NCI-H1092 treated with DMSO at 0.1 percent for 48 hours (cell line): Measurements from ENCODE around the gene MKNK1.

Experiments used
- DNase-seq: peaks from one replicate; lab custom pipeline; 2025; lab: John Stamatoyannopoulos, UW

The MKNK1 gene

DNA sequence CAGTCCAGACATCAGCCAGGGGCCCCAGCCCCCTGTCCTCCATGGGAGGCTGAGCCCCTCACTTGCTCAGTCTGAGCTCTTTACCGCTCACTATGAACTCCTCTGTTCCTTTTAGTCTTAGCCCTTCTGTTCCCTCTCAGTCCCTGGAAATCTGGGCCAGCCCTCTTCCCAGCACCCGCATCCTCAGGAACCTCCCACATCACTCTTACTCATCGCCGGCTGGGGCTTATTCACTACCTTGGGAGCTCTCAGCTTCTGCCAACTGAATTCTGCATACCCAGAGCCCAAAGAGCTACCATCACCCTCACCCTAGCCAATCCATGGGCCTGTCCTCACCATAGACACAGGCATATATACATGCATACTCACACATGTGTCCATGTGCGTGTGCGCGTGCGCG, 64.1 kb downstream of the MKNK1 start:
- no peak for DNase-seq

GRCh38 chr1:46538147-46538546, 65.9 kb downstream of the MKNK1 start:
- DNase-seq = no peak

DNA sequence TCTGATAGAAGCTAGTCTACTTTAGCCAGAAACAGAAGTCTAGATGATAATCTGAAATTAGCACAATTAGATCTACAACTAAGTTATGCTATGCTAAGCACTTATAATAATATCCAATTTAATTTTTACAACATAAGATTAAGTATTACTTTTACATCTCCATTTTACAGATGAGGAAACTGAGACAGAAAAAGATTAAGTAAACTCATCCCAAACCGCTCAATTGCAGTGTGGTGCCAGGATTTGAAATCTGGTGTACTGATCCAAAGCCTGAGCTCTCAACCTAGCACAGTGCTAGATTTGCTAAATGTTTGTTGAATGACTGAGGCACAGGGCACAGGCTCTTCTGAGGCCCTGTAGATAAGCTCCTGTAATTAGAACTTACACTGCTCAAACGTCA, 66.4 kb downstream of the MKNK1 start:
- no peak for DNase-seq

DNA sequence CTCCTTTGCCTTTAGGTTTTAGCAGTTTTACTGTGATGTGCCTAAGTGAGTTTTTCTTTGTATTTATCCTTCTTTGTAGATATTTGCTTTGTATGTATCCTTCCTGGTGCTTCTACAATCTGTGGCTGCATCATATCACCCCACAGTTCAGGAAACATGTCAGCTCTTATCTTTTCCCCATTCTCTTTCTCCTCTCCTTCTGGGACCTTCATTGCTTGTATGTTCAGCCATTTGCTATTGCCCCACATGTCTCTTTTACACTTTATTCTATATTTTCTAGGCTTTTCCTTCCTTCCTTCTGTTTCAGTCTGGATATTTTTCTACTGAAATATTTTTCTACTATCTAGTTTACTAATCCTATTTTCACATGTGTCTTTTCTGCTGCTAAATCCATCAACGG, 67.5 kb downstream of the MKNK1 start:
- DNase-seq = no peak

DNA sequence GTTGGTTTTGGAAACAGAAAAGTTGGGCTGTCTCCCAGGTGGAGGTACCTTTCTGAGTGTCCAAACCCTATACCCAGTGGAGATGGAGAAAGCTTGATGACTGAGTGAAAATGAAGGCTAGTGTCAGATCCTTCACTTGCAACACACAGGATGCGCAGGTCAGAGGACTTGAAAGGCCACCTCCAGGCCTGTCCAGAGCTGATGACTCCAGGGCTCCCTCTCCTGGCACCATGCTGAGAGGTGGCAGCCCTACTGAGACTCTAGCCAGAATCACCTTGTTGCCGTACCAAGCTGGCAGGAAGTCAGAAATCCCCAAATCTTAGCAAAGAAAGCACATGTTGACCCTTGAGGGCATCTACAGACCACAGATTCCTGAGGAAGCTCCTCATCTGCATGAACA, 69.0 kb downstream of the MKNK1 start:
- peak; percentile 2 for DNase-seq

DNA sequence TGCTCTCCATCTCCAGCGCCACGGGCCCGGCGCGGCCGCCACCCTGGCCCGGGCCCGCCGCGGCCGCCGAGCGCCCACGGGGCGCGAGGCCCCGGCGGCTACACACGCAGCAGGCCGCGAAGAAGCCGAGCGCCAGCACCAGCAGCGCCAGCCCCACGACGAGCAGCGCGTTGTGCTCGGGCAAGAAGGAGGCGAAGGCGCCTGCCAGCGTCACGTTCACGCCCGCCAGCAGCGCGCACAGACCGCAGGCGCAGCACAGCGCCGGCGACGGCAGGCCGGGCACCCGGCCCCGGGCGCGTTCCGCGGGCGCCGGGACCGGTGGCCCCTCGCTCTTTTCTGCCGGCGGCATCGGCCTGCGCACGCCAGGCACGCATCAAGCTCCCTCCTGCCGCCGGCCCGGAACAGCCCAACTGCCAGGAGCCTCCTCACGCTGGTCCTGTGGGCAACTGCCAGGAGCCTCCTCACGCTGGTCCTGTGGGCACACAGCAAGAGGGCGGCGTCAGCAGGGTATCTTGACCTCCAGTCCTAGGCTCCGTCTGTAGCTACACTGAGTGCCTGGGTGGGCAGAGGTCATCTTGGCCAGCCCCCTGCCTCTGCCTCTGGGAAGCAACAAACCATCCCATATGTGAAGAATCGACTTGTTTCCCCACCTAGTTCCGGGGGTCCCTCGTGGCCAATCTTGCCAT, 70.7 kb downstream of the MKNK1 start:
- no peak for DNase-seq

- peak; percentile 27 for DNase-seq
Measured at GRCh38 chr1:46532498-46533178, 71.4 kb downstream of the MKNK1 start.

- DNase-seq = no peak
Measured at GRCh38 chr1:46532095-46532494, 72.0 kb downstream of the MKNK1 start.

- DNase-seq = no peak
Measured at GRCh38 chr1:46530791-46531409, 73.2 kb downstream of the MKNK1 start.

DNA sequence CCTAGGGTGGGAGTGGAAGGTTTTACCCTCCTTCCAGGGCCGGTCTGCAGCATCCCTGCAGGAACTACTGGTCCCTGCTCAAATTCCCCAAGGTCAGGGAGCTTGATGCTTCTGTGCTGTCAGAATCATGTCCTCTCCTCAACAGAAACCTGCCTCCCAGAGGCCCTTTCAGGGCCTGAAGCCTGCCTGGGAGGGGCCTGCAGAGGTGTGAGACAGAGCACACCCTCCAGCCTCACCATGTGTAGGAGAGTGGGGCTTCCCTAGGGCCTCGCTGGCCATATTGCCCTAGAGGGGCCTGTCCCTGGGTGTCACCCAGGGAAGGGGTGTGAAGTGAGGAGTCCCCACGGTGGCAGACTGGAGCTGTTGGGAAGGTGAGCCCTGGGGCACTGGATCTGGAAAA, 73.8 kb downstream of the MKNK1 start:
- DNase-seq = no peak

GRCh38 chr1:46529031-46529630, 74.9 kb downstream of the MKNK1 start:
- DNase-seq = no peak

DNA sequence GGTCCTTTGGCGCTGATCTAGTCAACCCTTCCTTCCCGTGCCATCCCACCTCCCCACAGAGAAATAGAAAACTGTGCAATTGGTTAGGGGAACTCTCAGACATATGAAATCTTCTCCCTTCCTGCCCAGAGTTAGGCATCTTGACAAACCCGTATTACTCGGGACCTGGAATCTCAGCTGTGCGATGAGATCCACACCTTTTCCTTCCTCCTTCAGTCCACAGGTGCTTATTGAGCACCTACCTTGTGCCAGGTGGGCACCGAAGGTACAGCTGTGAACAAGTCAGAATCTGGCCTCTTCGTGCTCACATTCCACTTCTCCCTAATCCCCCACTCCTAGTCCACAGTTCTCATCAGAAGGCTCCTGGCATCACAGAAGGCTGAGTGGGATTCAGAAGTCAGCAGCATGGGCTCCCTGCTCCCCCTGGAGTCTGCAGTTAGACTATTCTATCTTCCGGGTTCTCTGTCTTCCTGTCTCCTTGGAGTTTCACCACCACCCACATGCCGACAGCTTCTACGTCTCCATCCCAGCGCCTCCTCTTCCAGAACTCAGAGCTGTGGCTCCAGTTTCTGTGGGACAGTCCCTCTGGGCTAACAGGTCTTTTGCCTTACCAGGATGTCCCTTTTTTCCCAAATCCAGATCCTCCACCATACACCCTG, 75.6 kb downstream of the MKNK1 start:
- no peak for DNase-seq

- peak; percentile 32 for DNase-seq
Measured at GRCh38 chr1:46527474-46528296, 76.4 kb downstream of the MKNK1 start.

DNA sequence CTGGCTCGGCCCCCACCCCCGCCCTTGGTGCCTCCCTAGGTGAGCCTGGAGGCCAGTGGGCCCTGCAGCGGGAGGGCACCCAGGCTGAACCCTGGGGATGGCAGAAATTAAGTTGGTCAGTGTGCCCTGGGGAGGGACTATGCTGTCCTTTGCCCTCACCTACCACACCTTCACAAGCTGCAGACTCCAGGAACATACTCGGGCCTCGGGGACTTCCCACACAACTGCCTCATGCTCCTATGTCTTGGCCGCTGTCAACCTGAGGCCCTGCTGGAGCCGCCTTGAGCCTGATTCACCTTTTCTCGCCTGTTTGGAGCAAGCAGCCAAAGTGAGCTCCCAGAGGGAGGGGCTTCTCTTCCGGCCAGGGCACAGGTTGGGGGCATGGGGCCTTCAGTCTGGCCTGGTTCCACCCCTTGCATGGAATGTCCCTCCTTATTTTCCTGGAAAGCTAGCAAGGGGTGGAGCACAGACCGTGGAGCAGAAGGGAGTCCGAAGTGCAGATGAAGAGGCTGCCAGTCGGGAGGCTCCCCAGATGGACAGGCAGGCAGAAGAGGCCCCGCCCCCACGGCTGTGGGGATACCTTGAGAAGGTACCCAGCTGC, 77.3 kb downstream of the MKNK1 start:
- DNase-seq = no peak

DNA sequence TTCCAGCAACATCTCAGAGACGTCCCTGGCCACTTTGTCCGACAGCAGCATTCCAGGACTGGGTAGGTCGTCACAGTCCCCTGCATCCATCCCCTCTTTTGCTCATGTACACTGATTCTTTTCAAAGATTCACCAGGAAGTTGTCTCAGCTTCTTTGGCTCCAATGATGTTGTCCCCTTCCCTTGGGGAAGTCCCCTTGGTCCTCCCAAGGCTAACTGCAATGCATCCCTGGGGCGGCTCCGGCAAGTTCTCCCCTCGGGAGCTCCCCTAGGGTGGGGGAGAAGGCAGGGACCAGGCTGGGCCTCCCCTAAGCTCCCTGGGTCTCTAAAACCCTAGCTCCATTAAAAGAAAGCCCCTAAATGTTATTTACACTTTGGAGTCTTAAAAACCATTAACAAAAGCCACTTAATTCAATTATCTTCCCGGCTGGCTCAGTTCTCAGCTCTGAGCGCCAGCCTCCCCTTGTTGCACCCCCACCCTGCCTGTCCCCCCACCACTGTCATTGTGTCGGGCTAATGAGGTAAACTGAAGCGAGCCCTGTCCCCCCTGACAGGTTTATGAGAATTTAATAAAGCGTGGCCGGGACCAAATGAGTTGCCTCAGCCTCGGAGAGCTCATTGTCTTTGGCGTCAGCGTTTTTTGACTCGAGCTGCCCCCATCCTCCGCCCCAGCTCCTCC, 77.9 kb downstream of the MKNK1 start:
- no peak for DNase-seq

DNA sequence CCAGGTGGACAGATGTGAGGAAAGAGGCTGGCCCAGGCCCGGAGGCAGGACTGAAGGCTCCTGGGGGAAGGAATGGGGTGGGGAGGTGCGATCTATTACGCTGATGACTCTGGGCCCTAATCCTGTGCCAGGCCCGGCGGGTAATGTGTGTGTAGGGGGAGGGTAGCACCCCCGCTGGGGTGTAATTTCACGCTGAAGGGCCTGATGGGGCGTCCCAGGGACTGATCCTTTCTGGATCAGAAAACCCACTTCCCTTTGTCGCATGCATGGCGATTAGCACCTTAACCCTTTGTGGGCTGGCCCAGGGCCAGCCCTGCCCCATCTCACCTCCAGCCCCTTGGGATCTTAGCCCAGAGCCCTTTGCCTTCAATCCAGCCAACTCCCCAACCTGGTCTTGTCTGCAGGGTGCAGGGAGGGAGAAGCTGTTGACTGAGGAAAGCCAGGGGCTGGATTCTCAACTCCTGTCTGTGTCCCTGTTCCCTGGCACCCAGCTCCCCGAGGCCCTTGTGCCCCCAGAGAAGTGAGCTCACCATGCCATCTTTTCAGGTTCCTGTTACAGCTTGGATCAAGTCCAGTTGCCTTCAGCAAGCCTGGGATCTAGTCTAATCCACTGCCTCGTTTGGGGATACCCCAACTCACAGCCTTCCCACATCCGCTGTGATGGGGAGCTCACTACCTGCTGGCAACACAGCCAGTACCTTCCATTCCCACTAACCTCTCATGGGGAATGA, 78.7 kb downstream of the MKNK1 start:
- DNase-seq = no peak

- DNase-seq = no peak
Measured at GRCh38 chr1:46524843-46525242, 79.2 kb downstream of the MKNK1 start.

DNA sequence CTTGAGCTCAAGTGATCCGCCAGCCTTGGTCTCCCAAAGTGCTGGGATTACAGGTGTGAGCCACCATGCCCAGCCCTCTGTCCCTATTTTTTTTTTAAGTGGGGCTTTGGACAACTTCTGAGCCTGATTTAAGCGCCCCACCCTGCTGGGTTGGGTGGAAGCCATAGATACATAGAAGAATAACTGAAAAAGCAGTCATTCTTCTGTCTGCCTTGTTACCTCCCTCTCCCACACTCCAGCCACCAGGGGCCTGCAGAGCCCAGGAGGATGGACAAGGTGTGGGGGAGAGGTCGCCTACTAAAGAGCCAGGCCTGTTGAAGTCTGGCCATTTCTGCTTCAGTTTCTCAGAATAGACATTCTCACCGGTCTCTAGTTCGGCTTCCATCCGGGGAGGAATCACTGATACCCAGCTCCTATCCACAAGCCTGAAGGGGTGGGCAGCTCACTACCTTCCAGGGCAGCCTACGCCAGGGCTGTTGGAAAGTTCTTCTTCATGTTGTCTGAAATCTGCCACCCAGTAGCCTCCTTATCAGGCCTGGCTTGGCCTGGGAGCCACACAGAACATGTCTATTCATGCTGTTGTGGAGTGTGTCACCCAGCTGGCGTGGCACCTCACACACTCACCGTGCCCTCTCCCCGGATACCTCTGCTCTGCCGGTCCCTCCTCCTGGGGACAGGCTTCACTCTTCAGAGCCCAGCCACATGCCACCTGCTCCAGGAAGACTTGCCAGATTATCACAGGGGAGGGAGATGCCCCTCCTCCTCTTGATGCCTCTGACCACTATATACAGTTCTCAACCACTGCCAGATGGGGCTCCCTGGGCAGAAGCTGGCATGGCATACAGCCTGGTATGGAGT, 80.3 kb downstream of the MKNK1 start:
- no peak for DNase-seq

DNA sequence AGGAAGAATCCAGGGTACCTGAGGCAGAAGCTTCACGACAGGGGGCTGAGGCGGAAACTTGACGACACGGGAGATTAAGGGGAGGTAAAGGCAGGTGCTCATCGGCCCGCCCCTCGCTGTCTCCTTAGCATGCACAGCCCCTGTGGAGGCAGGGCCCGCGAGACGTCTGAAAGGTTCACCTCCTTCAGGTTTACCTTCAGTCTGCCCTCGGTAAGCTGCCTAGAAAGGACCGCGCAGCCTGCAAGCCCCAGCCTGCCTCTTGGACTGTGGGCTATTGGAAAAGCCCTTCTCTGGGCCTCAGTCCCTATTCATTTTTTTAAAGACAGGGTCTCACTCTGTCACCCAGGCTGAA, 81.1 kb downstream of the MKNK1 start:
- DNase-seq = no peak
